GM23338 (cell line): ENCODE measurements around the gene C19orf47. TPM values are rescaled to one million over a fixed set of nuclear protein-coding genes. Genes with fewer than 3 reads are reported as not detected.

Experiments
- ATAC-seq: fragments of 200-7000 bp; cut with Tn5 transposase; 3 replicates; pipeline ENCODE4 v1.9.1; 2020
- DNase-seq: peaks from one replicate; pipeline ENCODE4 v3.0.0-alpha.2; 2015; ENCODE audit warnings: low spot score
- H2AFZ ChIP-seq: fragments of 200-600 bp; sonication (generic); 2 replicates; pipeline ENCODE4 v1.8.0; 2016; ENCODE audit warnings: antibody characterized with exemption, mild to moderate bottlenecking, moderate library complexity
- H3F3A ChIP-seq: fragments of 200-600 bp; sonication (generic); replicated peaks from 2 replicates; pipeline ENCODE4 v1.8.0; 2017; ENCODE audit warnings: antibody characterized with exemption, mixed run types, low read depth
- H3K27ac ChIP-seq: fragments of 200-600 bp; sonication (generic); 2 replicates; pipeline ENCODE4 v1.6.1; 2016; ENCODE audit warnings: low read depth
- H3K27me3 ChIP-seq: fragments of 200-600 bp; sonication (generic); 2 replicates; pipeline ENCODE4 v1.8.0; 2016; ENCODE audit warnings: mild to moderate bottlenecking, mixed run types, moderate library complexity; ENCODE audit not compliant: insufficient read depth
- H3K36me3 ChIP-seq: fragments of 200-600 bp; sonication (generic); 2 replicates; pipeline ENCODE4 v1.8.0; 2016; ENCODE audit warnings: mild to moderate bottlenecking; ENCODE audit not compliant: insufficient read depth
- H3K4me1 ChIP-seq: fragments of 200-600 bp; sonication (generic); 2 replicates; pipeline ENCODE4 v1.8.0; 2016; ENCODE audit warnings: mild to moderate bottlenecking, moderate library complexity; ENCODE audit not compliant: insufficient read depth
- H3K4me2 ChIP-seq: fragments of 200-600 bp; sonication (generic); 2 replicates; pipeline ENCODE4 v1.7.1; 2017; ENCODE audit warnings: mixed run types
- H3K4me3 ChIP-seq: fragments of 200-600 bp; sonication (generic); 2 replicates; pipeline ENCODE4 v1.6.1; 2016; ENCODE audit warnings: mixed run types
- H3K79me2 ChIP-seq: fragments of 200-600 bp; sonication (generic); replicated peaks from 2 replicates; pipeline ENCODE4 v1.8.0; 2017; ENCODE audit warnings: mild to moderate bottlenecking; ENCODE audit not compliant: insufficient read depth
- H3K9me2 ChIP-seq: fragments of 200-600 bp; sonication (generic); 2 replicates; pipeline ENCODE4 v1.8.0; 2017; ENCODE audit not compliant: insufficient read depth
- H4K20me1 ChIP-seq: fragments of 200-600 bp; sonication (generic); replicated peaks from 2 replicates; pipeline ENCODE4 v1.8.0; 2017; ENCODE audit warnings: mild to moderate bottlenecking; ENCODE audit not compliant: insufficient read depth
- H3K27ac Mint-ChIP-seq: 2 replicates; pipeline ENCODE4 v1.8.0; 2020; ENCODE audit warnings: inconsistent platforms, mild to moderate bottlenecking, moderate library complexity, mixed read lengths
- H3K27me3 Mint-ChIP-seq: 3 replicates; pipeline ENCODE4 v1.8.0; 2022; ENCODE audit warnings: low read depth, mild to moderate bottlenecking, moderate library complexity, mixed read lengths, inconsistent platforms; ENCODE audit not compliant: insufficient read depth, poor library complexity
- H3K36me3 Mint-ChIP-seq: 3 replicates; pipeline ENCODE4 v1.8.0; 2021; ENCODE audit warnings: low read depth, mild to moderate bottlenecking, inconsistent platforms, moderate library complexity, mixed read lengths
- H3K4me1 Mint-ChIP-seq: 3 replicates; pipeline ENCODE4 v1.8.0; 2020; ENCODE audit warnings: mild to moderate bottlenecking, inconsistent platforms, mixed read lengths
- H3K4me3 Mint-ChIP-seq: 3 replicates; pipeline ENCODE4 v1.8.0; 2021; ENCODE audit warnings: moderate library complexity, mild to moderate bottlenecking, inconsistent platforms, mixed read lengths
- H3K9me3 Mint-ChIP-seq: 3 replicates; pipeline ENCODE4 v1.8.0; 2020; ENCODE audit warnings: moderate library complexity, mild to moderate bottlenecking, inconsistent platforms, mixed read lengths
- CREB1 ChIP-seq: fragments of 250-450 bp; sonication (Bioruptor Pico); IDR thresholded peaks from 2 replicates; pipeline ENCODE4 v1.5.0; 2020; ENCODE audit warnings: low read depth, mild to moderate bottlenecking, moderate library complexity
- CTCF ChIP-seq, 2 experiments: fragments of 200-600 bp in 1 of 2; sonication (generic) in 1 of 2; conservative IDR thresholded peaks; 2 replicates each; pipeline versions ENCODE4 v1.5.1 to v1.6.1; 2016 to 2017; ENCODE audit warnings: antibody characterized with exemption in 2 of 2, low read depth in 2 of 2, mild to moderate bottlenecking in 2 of 2, moderate library complexity in 1 of 2
- ETS1 ChIP-seq: IDR thresholded peaks from 2 replicates; pipeline ENCODE4 v1.6.1; 2016; ENCODE audit warnings: antibody characterized with exemption
- EZH2 ChIP-seq: fragments of 200-600 bp; sonication (generic); IDR thresholded peaks from one replicate; pipeline ENCODE4 v1.8.0; 2017; ENCODE audit warnings: antibody characterized with exemption, mild to moderate bottlenecking, low read depth; ENCODE audit not compliant: unreplicated experiment
- EZH2phosphoT487 ChIP-seq: fragments of 200-600 bp; sonication (generic); IDR thresholded peaks from one replicate; pipeline ENCODE4 v1.8.1; 2018; ENCODE audit warnings: antibody characterized with exemption; ENCODE audit not compliant: unreplicated experiment
- JUNB ChIP-seq: IDR thresholded peaks from one replicate; pipeline ENCODE4 v1.6.1; 2016; ENCODE audit warnings: antibody characterized with exemption; ENCODE audit not compliant: unreplicated experiment
- NANOG ChIP-seq: IDR thresholded peaks from 2 replicates; pipeline ENCODE4 v1.6.1; 2016; ENCODE audit warnings: antibody characterized with exemption, borderline replicate concordance
- POLR2AphosphoS5 ChIP-seq: IDR thresholded peaks from 2 replicates; pipeline ENCODE4 v1.6.1; 2016; ENCODE audit warnings: antibody characterized with exemption, low read depth
- STAT1 ChIP-seq: IDR thresholded peaks from one replicate; pipeline ENCODE4 v1.6.1; 2016; ENCODE audit warnings: antibody characterized with exemption; ENCODE audit not compliant: unreplicated experiment
- ZNF114 ChIP-seq: fragments of 250-450 bp; sonication (Bioruptor Pico); IDR thresholded peaks from 2 replicates; pipeline ENCODE4 v1.5.0; 2020; ENCODE audit warnings: mild to moderate bottlenecking, moderate library complexity
- ZNF331 ChIP-seq: fragments of 250-450 bp; sonication (Bioruptor Pico); IDR thresholded peaks from 2 replicates; pipeline ENCODE4 v1.5.0; 2020; ENCODE audit warnings: low read depth, mild to moderate bottlenecking, moderate library complexity
- ZNF462 ChIP-seq: fragments of 250-450 bp; sonication (Bioruptor Pico); IDR thresholded peaks from 2 replicates; pipeline ENCODE4 v1.5.0; 2020; ENCODE audit warnings: mild to moderate bottlenecking, moderate library complexity
- polyA plus RNA-seq: library from polyadenylated mRNA; unstranded; fragments of >200 nt; fragmentation: Nextera tagmentation; extraction: Ambion mirVana; gene quantifications from 2 replicates; pipeline ENCODE4 v1.2.1, GENCODE V29; 2016
- total RNA-seq: library from RNA; depleted of rRNA; stranded (reverse); fragments of >200 nt; shearing (Covaris generic); gene quantifications from 2 replicates; pipeline ENCODE4 v1.2.3, GENCODE V29; 2014
- TF ChIP-seq, protein P1 (sequence below): IDR thresholded peaks from one replicate; pipeline ENCODE4 v1.6.1; 2018; ENCODE audit warnings: antibody characterized with exemption; ENCODE audit not compliant: unreplicated experiment

The C19orf47 gene
- total and polyA plus RNA-seq, 2 experiments from 2014 or later, result 13.1 to 26.6 TPM

GRCh38 chr19:40358773-40359172, 10.6 kb upstream of the C19orf47 start:
- Histone ChIP-seq H3K36me3 (no peaks in the 10 kb centered on the region), H3K27ac (no peak overlapping the region), H3K4me1 (no peaks in the 10 kb centered on the region), H3K4me3 (no peak overlapping the region), H3K27me3 (no peaks in the 10 kb centered on the region), H3K9me2 (no peaks in the 10 kb centered on the region), H2AFZ (no peak overlapping the region), H3K4me2 (no peak overlapping the region), H3F3A (no peaks in the 10 kb centered on the region), H3K79me2 (no peaks in the 10 kb centered on the region), H4K20me1 (no peaks in the 10 kb centered on the region; the same call in 1 of the 2 replicates)
- Mint-ChIP-seq H3K4me1 (peaks cover 22% of the 10 kb centered on the region), H3K27ac (no peak overlapping the region), H3K36me3 (no peaks in the 10 kb centered on the region), H3K4me3 (no peak overlapping the region), H3K9me3 (no peaks in the 10 kb centered on the region), H3K27me3 (peaks cover 3% of the 10 kb centered on the region)
- ATAC-seq (no peak), DNase-seq (no peak)
- TF ChIP-seq ZNF331 (CRISPR knock-in tag) (no peak), NANOG (no peak), JUNB (no peak), EZH2phosphoT487 (no peak), EZH2 (no peak), ETS1 (no peak), CTCF (conservative IDR thresholded peaks at IDR 0.05; ENCODE audit: low read depth in 2 of 2) (no peak), STAT1 (no peak), CREB1 (CRISPR knock-in tag) (no peak), ZNF462 (CRISPR knock-in tag) (no peak), POLR2AphosphoS5 (no peak), ZNF114 (CRISPR knock-in tag) (no peak)
- TF ChIP-seq, protein P1, sequence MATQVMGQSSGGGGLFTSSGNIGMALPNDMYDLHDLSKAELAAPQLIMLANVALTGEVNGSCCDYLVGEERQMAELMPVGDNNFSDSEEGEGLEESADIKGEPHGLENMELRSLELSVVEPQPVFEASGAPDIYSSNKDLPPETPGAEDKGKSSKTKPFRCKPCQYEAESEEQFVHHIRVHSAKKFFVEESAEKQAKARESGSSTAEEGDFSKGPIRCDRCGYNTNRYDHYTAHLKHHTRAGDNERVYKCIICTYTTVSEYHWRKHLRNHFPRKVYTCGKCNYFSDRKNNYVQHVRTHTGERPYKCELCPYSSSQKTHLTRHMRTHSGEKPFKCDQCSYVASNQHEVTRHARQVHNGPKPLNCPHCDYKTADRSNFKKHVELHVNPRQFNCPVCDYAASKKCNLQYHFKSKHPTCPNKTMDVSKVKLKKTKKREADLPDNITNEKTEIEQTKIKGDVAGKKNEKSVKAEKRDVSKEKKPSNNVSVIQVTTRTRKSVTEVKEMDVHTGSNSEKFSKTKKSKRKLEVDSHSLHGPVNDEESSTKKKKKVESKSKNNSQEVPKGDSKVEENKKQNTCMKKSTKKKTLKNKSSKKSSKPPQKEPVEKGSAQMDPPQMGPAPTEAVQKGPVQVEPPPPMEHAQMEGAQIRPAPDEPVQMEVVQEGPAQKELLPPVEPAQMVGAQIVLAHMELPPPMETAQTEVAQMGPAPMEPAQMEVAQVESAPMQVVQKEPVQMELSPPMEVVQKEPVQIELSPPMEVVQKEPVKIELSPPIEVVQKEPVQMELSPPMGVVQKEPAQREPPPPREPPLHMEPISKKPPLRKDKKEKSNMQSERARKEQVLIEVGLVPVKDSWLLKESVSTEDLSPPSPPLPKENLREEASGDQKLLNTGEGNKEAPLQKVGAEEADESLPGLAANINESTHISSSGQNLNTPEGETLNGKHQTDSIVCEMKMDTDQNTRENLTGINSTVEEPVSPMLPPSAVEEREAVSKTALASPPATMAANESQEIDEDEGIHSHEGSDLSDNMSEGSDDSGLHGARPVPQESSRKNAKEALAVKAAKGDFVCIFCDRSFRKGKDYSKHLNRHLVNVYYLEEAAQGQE, result no peak
